22Rv1 (cell line): ENCODE results near the gene GDF15.

ENCODE experiments used
- ZFX ChIP-seq: fragments of 450-650 bp; IDR thresholded peaks from 2 replicates; pipeline ENCODE4 v1.6.1; 2017; ENCODE audit warnings: antibody characterized with exemption, borderline replicate concordance
- TF ChIP-seq, protein P1 (sequence below): fragments of 450-650 bp; IDR thresholded peaks from 2 replicates; pipeline ENCODE4 v1.5.1; 2017; ENCODE audit warnings: mild to moderate bottlenecking

DNA sequence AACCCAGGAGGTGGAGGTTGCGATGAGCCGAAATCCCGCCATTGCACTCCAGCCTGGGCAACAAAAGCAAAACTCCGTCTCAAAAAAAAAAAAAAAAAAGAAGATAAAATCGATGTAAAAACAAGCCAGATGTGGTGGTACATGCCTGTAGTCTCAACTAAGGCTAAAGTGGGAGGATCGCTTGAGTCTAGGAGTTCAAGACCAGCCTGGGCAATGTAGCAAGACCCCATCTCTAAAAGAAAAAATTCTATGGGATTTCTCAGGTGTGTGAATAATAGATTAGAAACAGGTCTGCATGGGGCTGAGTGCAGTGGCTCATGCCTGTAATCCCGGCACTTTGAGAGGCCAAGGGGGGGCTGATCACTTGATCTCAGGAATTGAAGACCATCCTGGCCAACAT is 34.4 kb upstream of the GDF15 start:
- TF ChIP-seq, protein P1, sequence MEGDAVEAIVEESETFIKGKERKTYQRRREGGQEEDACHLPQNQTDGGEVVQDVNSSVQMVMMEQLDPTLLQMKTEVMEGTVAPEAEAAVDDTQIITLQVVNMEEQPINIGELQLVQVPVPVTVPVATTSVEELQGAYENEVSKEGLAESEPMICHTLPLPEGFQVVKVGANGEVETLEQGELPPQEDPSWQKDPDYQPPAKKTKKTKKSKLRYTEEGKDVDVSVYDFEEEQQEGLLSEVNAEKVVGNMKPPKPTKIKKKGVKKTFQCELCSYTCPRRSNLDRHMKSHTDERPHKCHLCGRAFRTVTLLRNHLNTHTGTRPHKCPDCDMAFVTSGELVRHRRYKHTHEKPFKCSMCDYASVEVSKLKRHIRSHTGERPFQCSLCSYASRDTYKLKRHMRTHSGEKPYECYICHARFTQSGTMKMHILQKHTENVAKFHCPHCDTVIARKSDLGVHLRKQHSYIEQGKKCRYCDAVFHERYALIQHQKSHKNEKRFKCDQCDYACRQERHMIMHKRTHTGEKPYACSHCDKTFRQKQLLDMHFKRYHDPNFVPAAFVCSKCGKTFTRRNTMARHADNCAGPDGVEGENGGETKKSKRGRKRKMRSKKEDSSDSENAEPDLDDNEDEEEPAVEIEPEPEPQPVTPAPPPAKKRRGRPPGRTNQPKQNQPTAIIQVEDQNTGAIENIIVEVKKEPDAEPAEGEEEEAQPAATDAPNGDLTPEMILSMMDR: no peak
- TF ChIP-seq ZFX: no peak
